ENCODE results near the gene HMCES.

Gene HMCES

GRCh38 chr3:129349791-129350190 lies 71.1 kb downstream of the HMCES start:
- no peak for DNase-seq

- no peak for DNase-seq
Observed at GRCh38 chr3:129352045-129352444, 73.4 kb downstream of the HMCES start.

DNA sequence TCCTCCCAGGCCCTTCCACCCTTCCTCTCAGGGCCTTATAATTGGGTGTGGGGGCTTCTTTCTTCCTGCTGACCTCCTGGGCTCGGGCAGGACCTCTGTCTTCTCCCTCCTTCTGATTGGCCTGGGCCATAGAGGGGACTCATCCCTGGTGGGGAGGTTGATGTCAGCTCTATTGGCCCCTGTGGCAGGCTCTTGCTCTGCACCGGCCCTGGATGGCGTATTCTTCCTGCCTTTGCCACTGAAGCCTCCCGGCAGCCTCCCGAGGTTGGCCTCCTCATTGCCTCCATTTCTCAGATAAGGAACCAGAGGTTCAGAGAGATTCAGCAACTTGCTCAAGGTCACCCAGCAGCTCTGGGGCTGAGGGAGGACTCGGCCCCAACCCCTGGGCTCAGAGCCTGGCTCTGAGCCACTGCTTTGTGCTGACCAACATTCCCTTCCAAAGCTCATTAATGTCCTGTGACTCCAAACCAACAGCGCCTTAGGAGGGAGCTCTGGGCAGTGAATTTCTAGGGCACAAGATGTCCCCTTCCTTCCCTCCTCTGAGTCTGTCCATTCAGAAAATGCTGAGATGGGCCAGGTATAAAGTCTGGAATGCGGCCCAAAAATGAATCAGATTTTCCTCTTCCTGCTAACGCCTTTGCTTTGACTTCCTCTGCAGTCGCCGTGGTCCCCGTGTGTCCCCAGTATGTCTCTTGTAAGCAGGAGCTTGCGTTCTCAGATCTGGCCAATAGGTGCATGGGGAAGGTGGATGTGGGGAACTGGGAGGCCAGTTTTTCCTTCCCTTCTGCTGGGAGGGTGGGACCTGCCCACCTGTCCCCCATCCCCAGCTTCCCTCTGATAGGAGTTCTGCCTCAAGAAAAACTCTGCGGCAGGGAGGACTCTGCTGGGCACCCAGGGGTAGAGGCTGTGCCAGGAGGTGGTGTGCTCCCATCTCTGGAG lies 74.2 kb downstream of the HMCES start:
- DNase-seq: no peak

GRCh38 chr3:129353589-129353941 lies 74.9 kb downstream of the HMCES start:
- no peak for DNase-seq
